ENCODE measurements around the gene THSD7B.
"Not testable (repeated sequence)": the region's sequence is repeated elsewhere in the genome, so short reads cannot be mapped to it uniquely, and the experiment has no call there.

The THSD7B gene

DNA sequence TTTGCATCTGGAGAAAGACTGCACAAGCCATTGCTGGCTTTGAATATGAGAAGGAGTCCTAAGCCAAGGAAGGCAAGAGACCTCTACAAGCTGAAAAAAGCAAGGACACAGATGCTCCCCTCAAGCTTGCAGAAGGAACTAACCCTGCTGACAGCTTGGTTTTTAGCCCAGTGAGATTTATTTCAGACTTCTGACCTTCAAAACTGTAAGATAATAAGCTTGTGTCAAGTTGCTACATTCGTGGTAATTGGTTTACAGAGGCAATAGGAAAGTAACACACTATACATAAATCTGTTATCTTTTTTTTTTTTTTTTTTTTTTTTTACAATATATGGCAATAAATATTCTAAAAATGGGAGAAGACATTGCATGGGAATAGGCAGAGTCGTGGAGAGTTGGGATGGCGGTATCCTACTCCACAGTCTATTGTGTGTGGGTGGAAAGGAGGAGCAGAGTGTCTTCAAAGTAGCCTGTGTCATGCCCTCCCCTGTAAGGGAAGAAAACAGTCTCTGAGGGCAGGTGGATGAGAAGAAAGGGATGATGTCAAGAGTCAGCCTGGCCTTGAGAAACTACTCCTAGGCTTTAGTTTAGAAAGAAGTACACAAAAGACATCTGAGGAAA, 196.9 kb downstream of the THSD7B start:
- Histone ChIP-seq H3K23ac (ENCODE audit: low read depth, low read length, poor library complexity) (no peak overlapping the region), H3K4ac (ENCODE audit: low read length) (no peak overlapping the region), H3K27ac (replicated peaks; ENCODE audit: low read length) (no peak overlapping the region), H3K79me1 (ENCODE audit: low read depth, low read length) (no peaks in the 10 kb centered on the region), H2BK12ac (ENCODE audit: low read length) (no peak overlapping the region), H2AK5ac (ENCODE audit: low read depth, low read length) (no peak overlapping the region), H3K4me3 (ENCODE audit: low read length in 2 of 2) (no peak overlapping the region), H3K9ac (ENCODE audit: low read depth, low read length, poor library complexity) (no peak overlapping the region), H4K91ac (ENCODE audit: low read depth, low read length, poor library complexity) (no peak overlapping the region), H4K8ac (ENCODE audit: low read depth, low read length) (no peak overlapping the region), H2BK5ac (ENCODE audit: low read length) (no peak overlapping the region), H3K9me3 (replicated peaks in 1 of 2; ENCODE audit: control insufficient read depth in 2 of 2, insufficient read depth in 1 of 2, low read depth in 1 of 2, low read length in 2 of 2) (no peaks in the 10 kb centered on the region), H3K27me3 (ENCODE audit: control insufficient read depth in 3 of 3, insufficient read depth in 3 of 3, low read depth in 1 of 3, low read length in 3 of 3) (no peaks in the 10 kb centered on the region), H2BK15ac (ENCODE audit: low read length) (no peak overlapping the region), H2AFZ (ENCODE audit: low read length) (no peak overlapping the region), H3K14ac (ENCODE audit: low read length) (no peak overlapping the region), H3K18ac (ENCODE audit: low read length) (no peak overlapping the region), H3K4me1 (ENCODE audit: control insufficient read depth in 2 of 2, insufficient read depth in 1 of 2, low read depth in 1 of 2, low read length in 2 of 2) (no peaks in the 10 kb centered on the region), H2BK120ac (ENCODE audit: low read depth, low read length) (no peak overlapping the region), H3K4me2 (ENCODE audit: insufficient read depth, low read length, poor library complexity, severe bottlenecking) (no peak overlapping the region), H3K36me3 (replicated peaks in 1 of 2; ENCODE audit: control insufficient read depth in 2 of 2, insufficient read depth in 2 of 2, low read length in 2 of 2) (no peaks in the 10 kb centered on the region)
- no peak for DNase-seq (ENCODE audit: low spot score)
- no CpG with 5 or more reads among the region's 3 CpGs for WGBS, 2 donors (ENCODE audit: extremely low coverage in 2 of 2, insufficient read length in 2 of 2, insufficient replicate concordance in 1 of 2)

DNA sequence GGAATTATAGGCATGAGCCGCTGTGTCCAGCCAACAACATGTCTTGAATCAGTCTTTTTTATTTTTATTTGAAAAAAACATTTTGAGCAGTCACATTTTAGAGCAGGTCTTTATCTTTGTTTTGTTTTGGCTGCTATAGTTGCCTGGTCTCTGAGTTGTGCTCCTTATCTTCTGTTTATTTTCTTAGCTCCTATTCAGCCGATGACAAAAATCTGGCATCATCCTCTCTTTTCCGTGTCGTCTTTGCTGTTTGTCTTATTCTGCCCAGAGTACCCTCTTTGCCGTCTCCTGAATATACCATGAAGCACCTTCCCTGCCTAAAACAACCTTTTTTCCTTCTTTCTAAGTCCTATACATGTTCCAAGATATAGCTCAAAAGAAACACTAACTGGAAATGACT, 201.1 kb downstream of the THSD7B start:
- H2BK15ac ChIP-seq (ENCODE audit: low read length) = no peak overlapping the region
- H3K36me3 ChIP-seq (replicated peaks in 1 of 2; ENCODE audit: control insufficient read depth in 2 of 2, insufficient read depth in 2 of 2, low read length in 2 of 2) = no peaks in the 10 kb centered on the region
- no peaks in the 10 kb centered on the region for H3K4me1 ChIP-seq (ENCODE audit: control insufficient read depth in 2 of 2, insufficient read depth in 1 of 2, low read depth in 1 of 2, low read length in 2 of 2)
- no peak overlapping the region for H2BK5ac ChIP-seq (ENCODE audit: low read length)
- no peak overlapping the region for H4K91ac ChIP-seq (ENCODE audit: low read depth, low read length, poor library complexity)
- no peak overlapping the region for H3K18ac ChIP-seq (ENCODE audit: low read length)
- H3K4ac ChIP-seq (ENCODE audit: low read length) = no peak overlapping the region
- no peak overlapping the region for H2AK5ac ChIP-seq (ENCODE audit: low read depth, low read length)
- no peak overlapping the region for H2BK12ac ChIP-seq (ENCODE audit: low read length)
- H4K8ac ChIP-seq (ENCODE audit: low read depth, low read length) = no peak overlapping the region
- H2AFZ ChIP-seq (ENCODE audit: low read length) = no peak overlapping the region
- no peak overlapping the region for H3K4me3 ChIP-seq (ENCODE audit: low read length in 2 of 2)
- no peaks in the 10 kb centered on the region for H3K79me1 ChIP-seq (ENCODE audit: low read depth, low read length)
- DNase-seq (ENCODE audit: low spot score) = no peak
- no peak overlapping the region for H3K14ac ChIP-seq (ENCODE audit: low read length)
- no peak overlapping the region for H3K27ac ChIP-seq (replicated peaks; ENCODE audit: low read length)
- no peak overlapping the region for H3K4me2 ChIP-seq (ENCODE audit: insufficient read depth, low read length, poor library complexity, severe bottlenecking)
- H3K23ac ChIP-seq (ENCODE audit: low read depth, low read length, poor library complexity) = no peak overlapping the region
- WGBS, 2 donors (ENCODE audit: extremely low coverage in 2 of 2, insufficient read length in 2 of 2, insufficient replicate concordance in 1 of 2) = no CpG with 5 or more reads among the region's 5 CpGs
- no peaks in the 10 kb centered on the region for H3K27me3 ChIP-seq (ENCODE audit: control insufficient read depth in 3 of 3, insufficient read depth in 3 of 3, low read depth in 1 of 3, low read length in 3 of 3)
- H3K9ac ChIP-seq (ENCODE audit: low read depth, low read length, poor library complexity) = no peak overlapping the region
- no peak overlapping the region for H2BK120ac ChIP-seq (ENCODE audit: low read depth, low read length)
- H3K9me3 ChIP-seq (replicated peaks in 1 of 2; ENCODE audit: control insufficient read depth in 2 of 2, insufficient read depth in 1 of 2, low read depth in 1 of 2, low read length in 2 of 2) = no peaks in the 10 kb centered on the region

DNA sequence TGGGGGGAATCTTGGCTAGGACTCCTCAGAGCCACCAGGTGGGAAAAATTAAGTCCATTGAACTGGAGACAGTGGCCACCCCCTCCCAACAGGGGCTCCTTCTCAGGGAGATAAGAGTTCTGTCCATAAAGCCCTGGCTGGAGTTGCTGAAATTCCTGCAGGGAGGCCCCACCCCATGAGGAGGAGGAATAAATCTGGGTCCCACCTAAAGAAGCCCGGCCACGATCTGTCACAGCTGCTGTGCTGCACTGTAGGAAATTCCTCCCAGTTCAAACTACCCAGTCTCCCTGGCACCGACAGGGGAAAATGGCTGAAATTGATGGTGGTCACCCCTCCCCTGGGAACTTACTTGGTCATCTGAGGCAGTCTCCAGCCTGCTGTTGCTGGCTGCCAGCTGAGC, 215.0 kb downstream of the THSD7B start:
- Histone ChIP-seq H2BK12ac (ENCODE audit: low read length) (no peak overlapping the region), H4K91ac (ENCODE audit: low read depth, low read length, poor library complexity) (no peak overlapping the region), H3K4ac (ENCODE audit: low read length) (no peak overlapping the region), H3K27ac (replicated peaks; ENCODE audit: low read length) (no peak overlapping the region), H2BK15ac (ENCODE audit: low read length) (no peak overlapping the region), H3K79me1 (ENCODE audit: low read depth, low read length) (no peaks in the 10 kb centered on the region), H3K9ac (ENCODE audit: low read depth, low read length, poor library complexity) (no peak overlapping the region), H2BK5ac (ENCODE audit: low read length) (no peak overlapping the region), H3K23ac (ENCODE audit: low read depth, low read length, poor library complexity) (no peak overlapping the region), H3K9me3 (replicated peaks in 1 of 2; ENCODE audit: control insufficient read depth in 2 of 2, insufficient read depth in 1 of 2, low read depth in 1 of 2, low read length in 2 of 2) (no peaks in the 10 kb centered on the region), H2AK5ac (ENCODE audit: low read depth, low read length) (no peak overlapping the region), H2AFZ (ENCODE audit: low read length) (no peak overlapping the region), H3K27me3 (ENCODE audit: control insufficient read depth in 3 of 3, insufficient read depth in 3 of 3, low read depth in 1 of 3, low read length in 3 of 3) (no peaks in the 10 kb centered on the region), H3K18ac (ENCODE audit: low read length) (no peak overlapping the region), H3K4me3 (ENCODE audit: low read length in 2 of 2) (no peak overlapping the region), H3K4me1 (ENCODE audit: control insufficient read depth in 2 of 2, insufficient read depth in 1 of 2, low read depth in 1 of 2, low read length in 2 of 2) (no peaks in the 10 kb centered on the region), H3K36me3 (replicated peaks in 1 of 2; ENCODE audit: control insufficient read depth in 2 of 2, insufficient read depth in 2 of 2, low read length in 2 of 2) (no peaks in the 10 kb centered on the region), H4K8ac (ENCODE audit: low read depth, low read length) (no peak overlapping the region), H3K14ac (ENCODE audit: low read length) (no peak overlapping the region), H2BK120ac (ENCODE audit: low read depth, low read length) (no peak overlapping the region), H3K4me2 (ENCODE audit: insufficient read depth, low read length, poor library complexity, severe bottlenecking) (no peak overlapping the region)
- DNase-seq (ENCODE audit: low spot score) = no peak
- WGBS, 2 donors (ENCODE audit: extremely low coverage in 2 of 2, insufficient read length in 2 of 2, insufficient replicate concordance in 1 of 2) = no CpG with 5 or more reads among the region's 3 CpGs

DNA sequence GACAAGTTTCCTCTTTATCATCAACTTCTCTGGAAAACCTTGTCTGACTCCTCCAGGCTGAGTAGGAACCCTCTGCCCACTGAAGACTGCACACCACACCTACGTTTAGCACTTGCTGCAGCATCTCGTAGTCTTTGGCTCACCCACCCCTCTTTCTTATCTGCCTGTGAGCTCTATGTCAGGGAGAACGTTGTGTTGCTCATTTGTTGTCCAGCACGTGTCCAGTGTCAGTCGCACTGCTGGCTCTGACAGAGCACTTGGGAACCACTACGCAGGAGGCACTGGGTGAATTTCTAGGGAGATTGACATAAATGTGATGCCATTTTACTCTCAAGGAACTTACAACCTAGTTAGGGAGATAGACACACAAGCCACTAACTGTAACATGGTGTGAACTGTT, 216.3 kb downstream of the THSD7B start:
- H2AK5ac ChIP-seq (ENCODE audit: low read depth, low read length); H4K8ac ChIP-seq (ENCODE audit: low read depth, low read length); H3K14ac ChIP-seq (ENCODE audit: low read length); H2BK120ac ChIP-seq (ENCODE audit: low read depth, low read length); H3K79me1 ChIP-seq (ENCODE audit: low read depth, low read length); H4K91ac ChIP-seq (ENCODE audit: low read depth, low read length, poor library complexity); H3K9ac ChIP-seq (ENCODE audit: low read depth, low read length, poor library complexity); H3K18ac ChIP-seq (ENCODE audit: low read length); H3K36me3 ChIP-seq (replicated peaks in 1 of 2; ENCODE audit: control insufficient read depth in 2 of 2, insufficient read depth in 2 of 2, low read length in 2 of 2); H3K23ac ChIP-seq (ENCODE audit: low read depth, low read length, poor library complexity); H3K9me3 ChIP-seq (replicated peaks in 1 of 2; ENCODE audit: control insufficient read depth in 2 of 2, insufficient read depth in 1 of 2, low read depth in 1 of 2, low read length in 2 of 2); H3K4me1 ChIP-seq (ENCODE audit: control insufficient read depth in 2 of 2, insufficient read depth in 1 of 2, low read depth in 1 of 2, low read length in 2 of 2); H2BK5ac ChIP-seq (ENCODE audit: low read length); H2AFZ ChIP-seq (ENCODE audit: low read length); H3K4ac ChIP-seq (ENCODE audit: low read length); H2BK12ac ChIP-seq (ENCODE audit: low read length); H3K27me3 ChIP-seq (ENCODE audit: control insufficient read depth in 3 of 3, insufficient read depth in 3 of 3, low read depth in 1 of 3, low read length in 3 of 3); DNase-seq (ENCODE audit: low spot score); H3K27ac ChIP-seq (replicated peaks; ENCODE audit: low read length); H3K4me2 ChIP-seq (ENCODE audit: insufficient read depth, low read length, poor library complexity, severe bottlenecking); H2BK15ac ChIP-seq (ENCODE audit: low read length); H3K4me3 ChIP-seq (ENCODE audit: low read length in 2 of 2): not testable (repeated sequence)
- no CpG with 5 or more reads among the region's 6 CpGs for WGBS, 2 donors (ENCODE audit: extremely low coverage in 2 of 2, insufficient read length in 2 of 2, insufficient replicate concordance in 1 of 2)
